Right renal pelvis (tissue), 4 donors: Measurements from ENCODE around the gene ZBTB16. TPM values are rescaled to one million over a fixed set of nuclear protein-coding genes. Genes with fewer than 3 reads are reported as not detected.

Experiments
- DNase-seq, 4 donors: peaks; one replicate each; pipeline ENCODE4 v3.0.0-alpha.2; 2013; ENCODE audit warnings: low read depth in 4 of 4, low spot score in 3 of 4, missing footprints in 1 of 4
- polyA plus RNA-seq, 4 donors: library from polyadenylated mRNA; unstranded; fragments of 120-200 nt; gene quantifications; one replicate each; pipeline ENCODE4 v1.2.1, GENCODE V29; 2013; ENCODE audit not compliant: insufficient read length in 4 of 4

Gene ZBTB16
- polyA plus RNA-seq, 4 donors: 0.89 to 2.0 (median 1.5) TPM

- no peak for DNase-seq
These were observed 161.5 kb downstream of the ZBTB16 start for GRCh38 chr11:114221037-114221436.

DNA sequence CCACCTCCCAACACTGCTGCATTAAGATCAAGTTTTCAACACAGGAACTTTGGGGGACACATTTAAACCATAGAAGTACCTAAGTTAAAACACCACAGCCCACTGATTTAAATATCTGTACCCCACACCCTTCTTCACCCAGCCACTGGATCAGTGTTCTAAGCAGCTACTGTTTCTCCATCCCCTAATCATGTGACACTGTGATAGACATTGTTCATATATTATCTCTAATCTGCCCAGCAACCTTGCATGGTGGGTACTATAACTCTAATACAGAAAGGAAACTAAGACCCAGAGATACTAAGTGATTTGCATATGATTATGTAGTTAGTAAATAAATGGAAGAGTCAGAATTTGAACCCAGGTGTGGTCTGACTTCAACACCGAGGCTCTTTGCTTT lies 166.2 kb downstream of the ZBTB16 start:
- no peak for DNase-seq

- DNase-seq: no peak
These were observed 166.8 kb downstream of the ZBTB16 start for GRCh38 chr11:114226356-114226755.

- DNase-seq: no peak
These were observed 169.2 kb downstream of the ZBTB16 start for GRCh38 chr11:114228435-114229411.

DNA sequence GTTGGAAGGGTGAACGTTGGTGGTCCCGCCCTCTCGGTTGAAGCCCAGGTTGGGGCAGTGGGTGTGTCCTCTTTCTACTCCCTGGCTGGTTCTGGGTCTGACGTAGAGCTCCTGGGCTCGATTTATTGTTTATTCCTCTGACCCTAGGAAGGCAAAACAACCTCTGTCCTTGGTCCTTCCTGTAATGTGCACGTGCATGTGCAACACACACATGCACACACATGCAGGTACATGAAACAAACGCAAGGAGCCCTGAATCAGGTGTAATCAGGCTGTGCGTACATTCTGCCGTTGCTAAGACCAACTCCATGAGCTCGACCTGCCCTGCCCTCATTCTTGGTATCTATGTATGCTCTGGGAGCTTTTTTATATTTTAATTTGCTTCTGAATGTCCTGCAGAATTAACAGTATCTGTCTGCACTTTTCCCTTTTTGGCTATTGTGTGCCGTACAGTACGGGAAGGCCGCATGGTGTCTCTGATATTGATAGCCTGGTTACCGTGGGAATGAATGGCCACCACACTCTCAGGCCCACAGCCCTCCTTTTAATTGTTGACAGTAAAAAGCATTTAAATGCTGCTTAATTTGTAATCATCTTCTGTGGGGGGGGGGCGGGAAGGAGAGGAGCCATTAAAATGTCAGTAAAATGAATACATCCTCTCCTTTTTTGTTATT lies 170.7 kb downstream of the ZBTB16 start:
- DNase-seq: no peak

DNA sequence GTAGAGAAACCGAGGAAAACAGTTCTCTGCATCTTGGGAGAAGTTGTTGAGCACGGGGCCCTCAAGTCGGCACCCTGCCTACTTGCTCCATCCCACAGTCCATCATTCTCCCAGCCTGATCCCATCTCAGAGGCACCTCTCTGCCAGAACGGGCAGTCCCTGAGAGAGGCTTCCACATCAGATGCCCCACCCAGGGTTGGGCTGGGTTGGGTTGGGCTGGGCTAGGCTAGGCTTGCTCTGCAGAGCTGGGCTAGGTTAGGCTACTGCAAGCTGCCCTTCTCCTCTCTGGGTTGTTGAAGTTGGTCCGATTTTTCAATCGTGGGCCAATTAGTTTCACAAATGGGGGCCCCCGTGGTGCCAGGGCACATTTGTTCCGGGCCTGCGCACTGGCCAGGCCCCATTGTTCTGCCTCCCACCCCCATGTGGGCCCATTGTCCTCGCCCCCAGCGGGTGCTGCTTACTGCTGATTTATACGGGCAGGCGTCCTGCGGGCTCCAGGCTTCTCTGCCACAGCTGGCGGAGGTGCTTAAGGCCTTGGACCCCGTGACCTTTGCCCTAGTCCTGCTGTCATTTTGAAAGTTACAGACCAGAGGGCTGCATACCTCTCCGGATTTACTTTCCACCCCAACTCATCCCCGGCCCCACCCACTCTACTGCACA lies 173.0 kb downstream of the ZBTB16 start:
- no peak for DNase-seq

GRCh38 chr11:114233755-114234154 lies 174.2 kb downstream of the ZBTB16 start:
- DNase-seq: no peak

GRCh38 chr11:114236829-114237228 lies 177.3 kb downstream of the ZBTB16 start:
- no peak for DNase-seq

DNA sequence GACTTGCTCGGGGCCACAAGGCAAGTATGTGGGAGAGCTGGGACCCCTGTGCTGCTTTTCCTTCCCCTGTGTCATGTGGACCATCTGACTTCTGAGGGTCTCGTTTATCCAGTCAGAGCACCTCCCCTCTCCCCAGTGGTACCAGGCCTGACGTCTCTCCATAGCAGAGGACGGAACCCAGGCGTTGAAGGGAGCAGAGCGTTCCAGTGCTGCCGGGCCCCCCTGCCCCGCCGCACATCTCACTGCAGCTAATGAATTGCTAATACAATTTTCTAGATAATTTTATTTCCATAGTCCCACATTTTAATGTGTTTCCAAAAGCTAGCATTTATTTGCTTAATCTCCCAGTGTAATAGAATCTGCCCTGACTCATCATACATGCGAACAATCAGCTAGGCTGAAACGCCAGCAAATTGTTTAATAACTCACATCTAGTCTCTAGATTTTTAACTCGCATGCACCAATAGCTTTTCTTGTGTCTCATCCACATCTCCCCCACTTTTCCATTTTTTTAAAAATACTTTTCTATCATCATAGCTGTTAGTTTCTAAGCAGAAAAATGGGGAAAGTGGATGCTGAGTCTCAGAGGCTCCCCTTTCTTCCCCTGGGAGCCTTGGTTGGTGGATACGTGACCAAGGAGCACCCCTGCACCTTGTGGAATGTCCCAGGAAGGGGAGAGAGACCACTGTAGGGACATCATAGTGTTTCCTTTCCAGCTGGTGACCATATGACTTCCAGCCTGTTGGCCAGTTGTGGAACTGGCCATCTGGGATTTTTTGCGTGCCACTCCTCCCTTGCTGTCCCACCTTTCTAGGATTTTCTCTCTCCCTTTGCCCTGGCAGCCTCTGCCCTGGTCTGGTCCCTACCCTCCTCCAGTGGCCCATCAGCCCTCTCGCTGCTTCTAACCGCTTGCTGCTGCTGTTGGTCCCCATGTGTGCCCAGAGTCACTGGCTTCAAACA lies 178.1 kb downstream of the ZBTB16 start:
- no peak for DNase-seq

DNA sequence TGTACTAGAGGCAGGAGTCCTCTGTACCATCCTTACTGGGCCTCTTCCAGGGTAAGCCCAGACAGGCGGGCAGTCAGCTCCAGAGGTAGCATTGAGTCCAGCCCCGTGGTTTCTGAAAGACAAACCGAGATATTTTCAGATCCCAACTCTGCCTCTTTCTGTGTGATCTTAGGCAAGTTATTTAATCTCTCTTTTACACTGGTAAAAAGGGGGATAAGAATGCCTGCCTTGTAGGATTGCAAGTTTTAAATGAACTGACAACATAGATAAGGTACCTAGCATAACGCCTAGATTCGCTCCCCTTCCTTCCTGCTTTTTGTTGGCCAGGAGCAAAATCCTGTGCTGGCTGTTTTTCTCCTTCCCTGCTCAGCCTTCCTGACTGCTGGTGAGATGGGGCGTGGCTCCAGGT lies 180.2 kb downstream of the ZBTB16 start:
- no peak for DNase-seq

DNA sequence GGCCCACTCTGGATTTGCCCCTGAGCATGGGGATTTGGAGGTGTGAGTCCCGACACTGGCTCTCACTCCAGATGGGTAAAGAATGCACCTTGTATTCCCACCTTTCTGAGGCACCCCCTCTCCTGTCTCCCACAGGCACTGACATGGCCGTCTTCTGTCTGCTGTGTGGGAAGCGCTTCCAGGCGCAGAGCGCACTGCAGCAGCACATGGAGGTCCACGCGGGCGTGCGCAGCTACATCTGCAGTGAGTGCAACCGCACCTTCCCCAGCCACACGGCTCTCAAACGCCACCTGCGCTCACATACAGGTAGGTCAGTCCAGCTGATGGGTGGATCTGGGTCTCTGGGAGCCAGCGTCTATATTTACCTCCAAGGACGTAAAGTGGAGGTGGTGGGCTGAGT lies 182.5 kb downstream of the ZBTB16 start:
- DNase-seq: no peak

DNA sequence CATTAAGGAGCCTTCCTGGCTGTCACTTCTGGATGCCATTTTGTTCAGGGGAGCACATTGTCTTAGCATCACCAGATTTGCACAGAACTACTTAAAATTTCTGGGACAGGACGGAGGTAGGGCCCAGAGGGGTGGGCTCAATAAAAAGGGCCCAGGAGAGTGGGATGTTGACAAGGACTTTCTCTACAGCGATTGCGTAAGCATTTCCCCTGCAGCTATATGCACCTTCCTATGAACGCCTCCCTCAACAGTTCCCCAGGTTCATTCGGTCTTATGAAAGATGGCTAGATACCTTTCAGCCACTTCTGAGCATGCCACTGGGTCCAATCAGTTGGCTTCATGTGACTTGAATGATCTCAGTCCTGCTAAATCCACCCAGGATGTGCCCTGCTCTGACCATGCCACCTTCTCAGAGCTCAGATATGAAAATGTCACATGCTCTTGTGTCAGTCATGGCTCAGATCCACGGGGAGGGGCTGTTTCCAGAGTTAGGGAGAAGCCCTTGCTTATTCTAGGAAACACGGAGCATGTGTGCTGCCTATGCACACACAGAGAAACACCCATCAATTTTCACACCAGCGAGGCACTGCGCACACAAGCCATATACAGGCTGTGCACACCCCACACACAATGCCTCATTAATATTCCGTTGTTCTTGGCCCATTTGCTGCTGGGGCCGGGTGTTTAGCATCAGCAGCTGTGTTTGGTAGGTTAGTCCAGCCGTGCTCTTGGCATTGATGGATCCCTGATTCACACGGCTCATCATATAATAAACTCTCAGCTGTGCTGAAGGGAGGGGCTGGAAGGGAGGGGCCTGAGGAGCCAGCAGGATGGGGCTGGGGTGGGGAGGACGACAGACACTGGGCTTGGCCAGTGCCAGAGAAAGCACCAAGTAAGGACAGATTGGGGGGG lies 184.2 kb downstream of the ZBTB16 start:
- no peak for DNase-seq

GRCh38 chr11:114244726-114245394 lies 185.3 kb downstream of the ZBTB16 start:
- no peak for DNase-seq

DNA sequence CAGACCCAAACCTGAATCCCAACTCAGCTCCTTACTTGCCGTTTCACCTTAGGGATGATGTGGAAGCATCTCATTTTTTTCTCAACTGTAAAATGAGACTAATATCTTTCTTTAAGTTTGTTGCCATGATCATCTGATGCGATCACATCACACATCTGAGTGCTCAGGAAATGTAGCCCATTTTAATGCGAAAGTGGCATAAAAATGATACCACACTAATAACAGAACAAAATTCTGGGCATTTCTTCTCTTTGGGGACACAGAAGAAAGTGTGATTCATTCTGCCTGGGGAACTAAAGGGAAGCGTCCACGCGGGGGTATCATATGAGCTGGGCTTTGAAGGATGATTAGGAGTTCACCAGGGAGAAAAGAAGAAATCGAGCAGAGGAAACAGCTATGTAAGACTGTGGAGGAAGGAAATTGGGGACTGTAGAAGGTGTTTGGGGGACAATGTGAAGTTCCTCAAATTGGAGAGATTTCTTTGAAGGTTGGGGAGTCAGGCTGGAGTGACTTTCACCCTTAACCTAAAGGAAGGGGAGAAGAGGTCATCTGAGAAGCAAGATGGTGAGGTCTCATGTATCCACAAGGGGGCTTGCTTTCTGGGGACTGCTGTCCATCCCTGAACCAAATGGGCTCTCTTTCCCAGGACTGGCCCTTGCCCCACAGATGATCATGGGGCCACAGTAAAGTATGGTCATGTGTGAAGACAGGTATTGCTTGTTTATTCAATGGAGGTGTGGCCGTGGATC lies 187.0 kb downstream of the ZBTB16 start:
- DNase-seq: no peak

- no peak for DNase-seq
These were observed 187.7 kb downstream of the ZBTB16 start for GRCh38 chr11:114247070-114247789.

DNA sequence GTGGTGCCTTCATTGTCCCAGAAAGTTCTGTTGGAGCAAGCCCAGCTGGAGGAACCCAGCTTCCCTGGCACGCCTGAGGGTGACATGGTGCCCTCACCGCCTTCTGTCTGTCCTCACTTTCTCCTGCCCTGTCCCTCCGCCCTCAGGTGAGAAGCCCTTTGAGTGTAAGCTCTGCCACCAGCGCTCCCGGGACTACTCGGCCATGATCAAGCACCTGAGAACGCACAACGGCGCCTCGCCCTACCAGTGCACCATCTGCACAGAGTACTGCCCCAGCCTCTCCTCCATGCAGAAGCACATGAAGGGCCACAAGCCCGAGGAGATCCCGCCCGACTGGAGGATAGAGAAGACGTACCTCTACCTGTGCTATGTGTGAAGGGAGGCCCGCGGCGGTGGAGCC lies 190.7 kb downstream of the ZBTB16 start:
- DNase-seq: no peak
